Hematopoietic multipotent progenitor cell treated with erythropoietin and hydrocortisone succinate and interleukin-3 and kit ligand, for 15 days (in vitro differentiated cells): ENCODE data around the gene SPTBN4.

Source experiments
- DNase-seq: peaks from one replicate; pipeline ENCODE4 v3.0.0-alpha.2; 2015; ENCODE audit warnings: low spot score

Gene SPTBN4

DNA sequence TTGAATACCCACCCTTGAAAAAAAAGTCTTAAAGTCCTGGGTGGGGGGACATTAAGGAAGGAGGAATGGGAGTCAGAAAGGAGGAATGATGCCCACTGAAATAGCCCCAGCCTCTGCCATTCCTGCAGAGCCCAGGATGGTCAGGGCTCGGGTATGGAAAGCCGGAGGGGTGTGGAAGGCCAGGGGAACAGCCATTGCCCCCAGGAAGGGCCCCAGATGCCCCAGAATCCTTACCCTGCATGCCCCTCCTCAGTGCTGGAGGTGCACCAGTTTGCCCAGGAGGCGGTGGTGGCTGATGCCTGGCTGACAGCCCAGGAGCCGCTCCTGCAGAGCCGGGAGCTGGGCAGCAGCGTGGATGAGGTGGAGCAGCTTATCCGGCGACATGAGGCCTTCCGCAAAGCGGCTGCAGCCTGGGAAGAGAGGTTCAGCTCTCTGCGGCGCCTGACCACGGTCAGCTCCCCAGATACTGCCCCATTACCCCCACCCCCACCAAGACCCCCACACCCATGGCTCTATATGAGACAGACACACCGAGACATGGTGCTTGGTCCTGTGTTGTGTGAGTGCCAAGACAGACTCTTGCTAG is 99.2 kb downstream of the SPTBN4 start:
- DNase-seq: no peak

DNA sequence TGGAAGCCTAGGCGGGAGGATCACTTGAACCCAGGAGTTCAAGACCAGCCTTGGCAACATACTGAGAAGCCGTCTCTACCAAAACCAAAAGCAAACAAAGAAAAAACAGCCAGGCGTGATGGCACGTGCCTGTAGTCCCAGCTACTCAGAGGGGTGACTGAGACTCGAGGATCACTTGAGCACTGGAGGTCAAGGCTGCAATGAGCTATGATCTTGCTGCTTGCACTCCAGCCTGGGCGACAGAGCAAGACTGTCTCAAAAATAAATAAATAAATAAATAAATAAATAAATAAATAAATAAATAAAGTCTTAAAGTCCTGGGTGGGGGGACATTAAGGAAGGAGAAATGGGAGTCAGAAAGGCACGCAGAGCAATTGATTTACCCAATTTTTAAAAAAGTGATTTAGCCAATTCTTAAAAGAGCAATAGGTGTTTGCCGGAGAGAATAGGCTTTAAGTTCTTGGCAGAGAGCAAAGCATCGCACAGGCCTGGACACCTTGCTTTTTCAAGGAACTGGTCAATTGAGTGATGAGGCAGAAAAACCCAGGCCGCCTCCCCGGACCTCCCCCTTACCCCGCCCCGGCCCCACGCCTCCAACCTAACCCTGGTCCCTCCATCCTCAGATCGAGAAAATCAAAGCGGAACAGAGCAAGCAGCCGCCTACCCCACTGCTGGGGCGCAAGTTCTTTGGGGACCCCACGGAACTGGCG is 100.4 kb downstream of the SPTBN4 start:
- no peak for DNase-seq

DNA sequence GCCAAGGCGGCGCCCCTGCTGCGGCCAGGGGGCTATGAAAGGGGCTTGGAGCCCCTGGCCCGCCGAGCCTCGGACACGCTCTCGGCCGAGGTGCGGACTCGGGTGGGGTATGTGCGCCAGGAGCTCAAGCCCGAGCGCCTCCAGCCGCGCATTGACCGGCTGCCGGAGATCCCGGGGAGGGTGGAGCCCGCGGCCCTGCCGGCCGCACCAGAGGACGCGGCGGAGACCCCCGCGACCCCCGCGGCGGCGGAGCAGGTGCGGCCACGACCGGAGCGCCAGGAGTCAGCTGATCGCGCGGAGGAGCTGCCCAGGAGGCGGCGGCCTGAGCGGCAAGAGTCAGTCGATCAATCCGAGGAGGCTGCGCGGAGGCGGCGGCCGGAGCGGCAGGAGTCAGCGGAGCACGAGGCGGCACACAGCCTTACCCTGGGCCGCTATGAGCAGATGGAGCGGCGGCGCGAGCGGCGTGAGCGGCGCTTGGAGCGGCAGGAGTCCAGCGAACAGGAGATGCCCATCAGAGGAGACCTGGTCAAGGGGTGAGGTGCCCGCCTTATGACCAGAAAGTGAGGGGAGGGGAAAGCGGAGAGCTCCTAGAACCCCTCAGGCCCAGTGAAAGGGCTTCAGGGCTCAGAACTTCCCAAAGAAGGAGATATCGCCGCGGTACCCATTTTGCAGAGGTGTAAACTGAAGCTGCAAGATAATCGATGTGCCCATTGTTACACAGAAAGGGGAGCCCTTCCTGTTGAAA is 101.1 kb downstream of the SPTBN4 start:
- no peak for DNase-seq

DNA sequence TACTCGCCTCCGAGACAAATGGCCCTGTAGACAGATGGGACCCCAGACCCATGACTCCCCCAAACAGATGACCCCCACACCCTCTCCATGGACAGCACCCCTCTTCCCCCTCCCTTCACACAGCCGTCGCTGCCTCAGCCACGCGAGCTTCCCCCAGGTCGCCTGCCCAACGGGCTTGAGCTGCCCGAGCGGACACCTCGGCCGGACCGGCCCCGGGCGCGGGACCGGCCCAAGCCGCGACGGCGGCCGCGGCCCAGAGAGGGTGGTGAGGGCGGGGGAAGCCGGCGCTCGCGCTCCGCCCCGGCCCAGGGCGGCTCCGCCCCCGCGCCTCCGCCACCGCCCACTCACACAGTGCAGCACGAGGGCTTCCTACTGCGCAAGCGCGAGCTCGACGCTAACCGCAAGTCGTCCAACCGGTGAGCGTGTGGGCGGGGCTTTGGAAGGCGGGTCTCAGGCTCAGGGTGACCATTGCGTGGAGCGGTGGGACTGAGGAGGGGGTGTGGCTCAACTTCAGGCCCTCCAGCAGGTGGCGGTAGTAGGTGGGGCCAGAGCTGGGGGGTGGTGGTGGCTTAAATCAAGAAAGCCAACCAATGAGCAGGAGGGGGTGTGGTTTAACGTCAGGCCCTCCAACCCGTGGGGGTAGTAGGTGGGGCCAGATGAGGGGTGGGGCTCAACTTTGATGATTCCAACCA is 103.7 kb downstream of the SPTBN4 start:
- peak; percentile 99 for DNase-seq

DNA sequence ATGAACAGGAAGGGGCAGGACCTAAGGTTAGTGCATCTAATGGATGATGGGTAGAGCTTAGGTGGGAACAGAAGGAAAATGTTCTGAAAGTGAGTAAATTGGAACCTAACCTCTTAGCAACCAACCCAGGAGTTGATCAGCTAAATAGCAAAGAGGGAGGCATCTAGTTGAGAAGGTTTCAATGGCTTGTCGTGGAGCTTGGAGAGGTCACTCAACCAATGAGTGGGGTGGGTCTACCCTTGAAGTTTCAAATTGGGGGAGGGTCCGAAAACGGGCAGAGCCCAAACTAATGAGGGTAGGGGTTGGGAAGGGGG is 104.2 kb downstream of the SPTBN4 start:
- DNase-seq: no peak

DNA sequence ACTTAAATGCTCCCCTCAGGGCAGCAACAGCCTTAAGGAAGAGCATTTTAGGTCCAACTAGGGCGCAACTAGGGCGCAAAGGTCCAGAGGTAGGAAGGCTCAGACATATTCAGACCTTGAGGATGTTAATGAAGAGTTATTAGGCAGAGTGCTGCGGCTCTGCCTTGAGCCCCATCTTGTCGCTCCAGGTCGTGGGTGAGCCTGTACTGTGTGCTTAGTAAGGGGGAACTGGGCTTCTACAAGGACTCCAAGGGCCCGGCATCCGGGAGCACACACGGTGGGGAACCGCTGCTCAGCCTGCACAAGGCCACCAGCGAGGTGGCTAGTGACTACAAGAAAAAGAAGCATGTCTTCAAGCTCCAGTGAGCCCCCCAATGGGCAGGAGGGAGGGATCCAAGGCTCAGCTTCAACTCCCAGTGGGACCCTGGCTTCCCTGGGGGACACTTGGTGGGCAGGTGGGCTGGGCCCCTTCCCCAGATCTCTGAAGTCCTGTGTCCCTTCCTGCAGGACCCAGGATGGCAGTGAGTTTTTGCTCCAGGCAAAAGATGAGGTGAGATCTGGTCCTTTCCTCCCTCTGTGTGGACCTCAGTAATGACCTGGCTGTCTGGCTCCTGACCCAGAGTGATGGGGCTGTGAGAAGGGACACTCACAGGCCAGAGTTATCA is 105.2 kb downstream of the SPTBN4 start:
- DNase-seq: no peak

DNA sequence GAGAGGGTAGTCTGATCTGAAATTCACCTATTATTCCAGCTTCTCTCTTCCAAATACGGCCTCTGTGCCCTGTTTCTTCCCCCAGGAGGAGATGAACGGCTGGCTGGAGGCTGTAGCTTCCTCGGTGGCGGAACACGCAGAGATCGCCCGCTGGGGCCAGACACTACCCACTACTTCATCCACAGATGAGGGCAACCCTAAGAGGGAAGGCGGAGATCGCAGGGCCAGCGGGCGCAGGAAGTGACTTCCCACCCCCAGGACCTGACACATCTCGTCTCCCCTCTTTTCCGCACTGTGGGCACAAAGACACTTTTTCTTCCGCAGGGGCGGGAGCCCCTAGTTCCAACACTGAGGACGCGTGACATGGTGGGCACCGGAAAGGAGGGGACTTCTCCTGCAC is 108.5 kb downstream of the SPTBN4 start:
- no peak for DNase-seq

DNA sequence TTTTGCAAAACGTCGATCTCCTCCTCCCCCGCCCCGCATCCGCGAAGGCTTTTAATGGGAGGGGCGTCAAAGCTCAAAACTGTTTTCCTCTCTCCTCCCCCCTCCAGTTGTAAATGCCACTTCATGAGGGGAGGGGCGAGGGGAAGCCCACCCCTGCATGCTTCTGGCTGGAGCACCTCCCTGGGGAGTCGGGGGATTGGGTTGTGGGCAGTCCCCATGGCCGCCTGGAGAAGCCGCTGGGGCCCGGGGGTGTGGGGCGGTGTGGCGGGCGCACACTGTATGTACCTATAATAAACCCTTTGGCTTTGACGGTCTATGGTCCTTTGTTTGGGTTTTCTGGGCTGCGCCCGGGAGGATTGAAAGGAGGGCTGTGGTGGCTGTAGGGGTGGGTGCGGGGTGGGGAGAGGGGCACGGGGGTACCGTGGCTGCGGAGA is 109.4 kb downstream of the SPTBN4 start:
- no peak for DNase-seq

DNA sequence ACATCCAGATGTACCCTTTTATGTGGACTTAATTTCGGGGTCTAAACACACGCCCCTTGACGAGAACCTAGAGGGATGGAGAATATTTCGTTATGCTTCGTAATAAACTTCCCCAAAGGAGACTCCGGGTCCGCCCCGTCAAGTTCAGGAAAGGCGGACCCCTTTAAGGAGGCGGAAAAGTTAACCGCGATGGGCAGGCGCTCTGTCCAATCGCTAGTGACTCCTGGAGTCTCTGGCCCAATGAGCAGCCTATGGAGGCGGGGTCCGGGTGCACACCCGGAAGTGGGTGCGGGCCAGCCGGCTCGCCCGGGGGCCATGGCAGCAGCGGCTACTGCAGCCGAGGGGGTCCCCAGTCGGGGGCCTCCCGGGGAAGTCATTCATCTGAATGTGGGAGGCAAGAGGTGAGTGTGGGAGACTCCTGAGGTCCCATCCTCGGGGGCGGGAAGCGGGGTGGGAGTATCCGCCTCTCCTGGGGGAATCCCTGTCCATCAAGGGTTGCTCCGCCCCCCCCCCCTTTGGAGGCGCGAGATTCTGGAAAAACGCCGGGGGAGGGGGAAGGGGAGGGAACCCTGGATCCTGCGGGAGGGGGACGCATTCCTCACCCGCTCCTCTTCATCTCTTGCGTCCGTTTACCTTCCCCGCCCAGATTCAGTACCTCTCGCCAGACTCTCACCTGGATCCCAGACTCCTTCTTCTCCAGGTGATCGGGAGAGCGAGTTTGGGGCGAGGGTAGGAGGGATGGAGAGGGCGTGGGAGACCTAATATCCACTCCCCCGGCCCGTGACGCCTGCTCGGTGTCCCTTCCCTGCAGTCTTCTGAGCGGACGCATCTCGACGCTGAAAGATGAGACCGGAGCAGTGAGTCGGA is 110.0 kb downstream of the SPTBN4 start, which contains the start of gene SHKBP1:
Gene SHKBP1 (plus strand): TSS at position 289 of the 867 bp plus-strand sequence. CDS start 27 bp downstream, at position 316.
- DNase-seq: peak; percentile 94

DNA sequence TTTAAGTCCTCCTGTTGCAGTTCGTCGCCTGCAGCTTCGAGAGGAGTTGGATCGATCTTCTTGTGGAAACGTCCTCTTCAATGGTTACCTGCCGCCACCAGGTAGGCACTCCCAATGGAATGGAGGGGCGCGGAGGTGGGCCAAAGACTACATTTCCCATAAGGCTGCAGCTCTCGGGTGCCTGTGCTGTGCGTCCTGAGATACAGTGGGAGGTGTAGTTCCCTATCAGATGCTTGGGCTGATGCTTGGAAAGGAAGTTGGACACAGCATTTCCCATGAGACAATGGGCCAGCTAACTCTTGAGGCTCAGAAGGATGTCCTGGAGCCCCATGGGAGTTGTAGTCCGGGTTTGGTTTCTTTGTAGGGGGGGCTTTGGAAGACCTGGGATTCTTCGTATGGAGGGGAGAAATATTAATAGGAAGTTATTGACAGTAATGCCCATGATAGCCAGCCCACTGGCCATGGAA is 111.7 kb downstream of the SPTBN4 start:
- peak; percentile 61 for DNase-seq

DNA sequence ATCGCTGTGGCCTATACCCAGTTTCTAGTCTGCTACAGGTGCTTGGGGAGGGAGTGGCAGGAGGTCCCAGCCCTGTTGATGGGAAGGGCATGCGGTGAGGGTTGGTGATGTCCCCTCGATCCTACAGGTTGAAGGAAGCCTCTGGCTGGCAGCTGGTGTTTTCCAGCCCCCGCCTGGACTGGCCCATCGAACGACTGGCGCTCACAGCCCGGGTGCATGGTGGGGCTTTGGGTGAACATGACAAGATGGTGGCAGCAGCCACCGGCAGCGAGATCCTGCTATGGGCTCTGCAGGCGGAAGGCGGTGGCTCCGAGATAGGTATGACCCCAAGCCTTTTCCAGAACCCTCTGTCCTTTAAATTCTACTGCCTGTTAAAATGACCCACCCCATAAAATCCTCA is 113.8 kb downstream of the SPTBN4 start:
- no peak for DNase-seq

DNA sequence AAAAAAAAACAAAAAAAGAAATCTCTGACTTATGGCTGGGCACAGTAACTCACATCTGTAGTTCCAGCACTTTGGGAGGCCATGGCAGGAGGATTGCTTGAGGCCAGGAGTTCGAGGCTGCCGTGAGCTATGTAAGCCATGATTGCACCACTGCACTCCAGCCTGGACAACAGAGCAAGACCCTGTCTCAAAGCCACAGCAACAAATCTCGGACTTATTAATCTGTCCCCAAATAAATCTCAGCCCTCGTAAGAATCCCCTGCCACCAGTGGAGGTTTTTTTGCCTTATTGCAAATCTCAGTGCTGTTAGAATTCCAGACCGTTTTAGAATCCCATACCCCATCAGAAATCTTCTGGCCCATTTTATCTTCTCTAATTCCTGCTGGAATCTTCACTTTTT is 114.7 kb downstream of the SPTBN4 start:
- no peak for DNase-seq

DNA sequence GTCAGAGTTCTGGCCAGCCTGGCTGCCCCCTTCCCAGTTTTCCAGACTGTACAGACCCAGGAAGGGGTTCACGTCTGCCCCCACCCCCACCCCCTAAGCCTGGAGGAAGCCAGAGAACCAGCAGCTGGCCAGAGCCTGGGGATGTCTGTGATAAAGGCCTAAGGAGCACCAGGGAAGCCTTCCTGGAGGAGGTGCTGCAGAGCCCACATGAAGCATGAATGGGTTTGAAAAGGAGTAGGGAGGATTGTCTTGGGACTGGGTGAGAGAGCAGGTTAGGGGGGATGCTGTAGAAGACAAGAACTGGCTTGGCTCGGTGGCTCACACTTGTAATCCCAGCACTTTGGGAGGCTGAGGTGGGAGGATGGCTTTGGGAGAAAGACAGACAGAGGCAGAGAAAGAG is 115.7 kb downstream of the SPTBN4 start:
- no peak for DNase-seq

DNA sequence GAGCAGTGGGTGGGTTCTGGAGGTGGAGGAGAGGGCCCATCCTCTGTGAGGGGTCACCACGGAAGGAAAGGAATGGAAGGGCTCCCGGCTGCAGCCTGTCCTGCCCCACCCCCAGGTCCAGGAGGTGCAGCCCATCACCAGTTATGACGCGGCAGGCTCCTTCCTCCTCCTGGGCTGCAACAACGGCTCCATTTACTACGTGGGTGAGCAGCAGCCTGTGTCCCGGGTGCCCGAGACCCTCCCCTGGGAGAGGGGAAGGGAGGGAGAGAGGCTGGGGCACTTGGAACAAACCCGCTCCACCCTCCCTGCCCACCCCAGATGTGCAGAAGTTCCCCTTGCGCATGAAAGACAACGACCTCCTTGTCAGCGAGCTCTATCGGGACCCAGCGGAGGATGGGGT is 116.5 kb downstream of the SPTBN4 start:
- no peak for DNase-seq

DNA sequence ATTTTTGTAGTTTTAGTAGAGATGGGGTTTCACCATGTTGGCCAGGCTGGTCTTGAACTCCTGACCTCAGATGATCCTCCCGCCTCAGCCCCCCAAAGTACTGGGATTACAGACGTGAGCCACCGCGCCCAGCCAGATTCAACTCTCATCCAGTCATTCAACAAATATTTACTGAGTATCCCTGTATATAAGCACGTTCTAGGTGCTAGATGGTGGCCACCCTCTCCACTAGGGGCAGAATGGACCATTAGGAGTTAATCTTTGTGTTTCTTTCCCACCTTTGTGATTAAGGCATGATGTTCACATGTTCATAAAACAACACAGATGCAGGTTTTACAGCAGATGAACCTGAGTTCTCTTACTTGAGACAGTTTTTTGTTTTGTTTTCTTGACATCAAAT is 117.2 kb downstream of the SPTBN4 start:
- no peak for DNase-seq

DNA sequence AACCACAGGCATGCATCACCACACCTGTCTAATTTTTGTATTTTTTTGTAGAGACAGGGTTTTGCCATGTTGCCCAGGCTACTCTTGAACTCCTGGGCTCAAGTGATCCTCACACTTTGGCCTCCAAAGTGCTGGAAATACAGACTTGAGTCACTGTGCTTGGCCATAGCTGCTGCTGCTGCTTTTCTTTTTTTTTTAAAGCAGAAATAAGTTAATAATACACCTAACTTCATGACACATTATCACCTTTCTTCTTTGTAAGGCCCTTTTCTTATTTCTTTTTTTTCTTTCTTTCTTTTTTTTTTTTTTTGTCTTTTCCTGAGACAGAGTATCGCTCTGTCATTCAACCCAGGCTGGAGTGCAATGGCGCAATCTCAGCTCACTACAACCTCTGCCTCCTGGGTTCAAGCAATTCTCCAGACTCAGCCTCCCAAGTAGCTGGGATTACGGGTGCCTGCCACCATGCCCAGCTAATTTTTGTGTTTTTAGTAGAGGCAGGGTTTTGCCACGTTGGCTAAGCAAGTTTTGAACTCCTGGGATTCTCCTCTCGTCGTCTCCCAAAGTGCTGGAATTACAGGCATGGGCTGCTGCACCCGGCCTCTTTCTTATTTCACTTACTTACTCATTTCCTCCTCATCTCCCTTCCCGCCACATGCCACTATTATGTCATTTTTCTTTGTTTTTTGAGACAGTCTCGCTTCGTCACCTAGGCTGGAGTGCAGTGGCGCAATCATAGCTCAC is 118.6 kb downstream of the SPTBN4 start:
- no peak for DNase-seq

DNA sequence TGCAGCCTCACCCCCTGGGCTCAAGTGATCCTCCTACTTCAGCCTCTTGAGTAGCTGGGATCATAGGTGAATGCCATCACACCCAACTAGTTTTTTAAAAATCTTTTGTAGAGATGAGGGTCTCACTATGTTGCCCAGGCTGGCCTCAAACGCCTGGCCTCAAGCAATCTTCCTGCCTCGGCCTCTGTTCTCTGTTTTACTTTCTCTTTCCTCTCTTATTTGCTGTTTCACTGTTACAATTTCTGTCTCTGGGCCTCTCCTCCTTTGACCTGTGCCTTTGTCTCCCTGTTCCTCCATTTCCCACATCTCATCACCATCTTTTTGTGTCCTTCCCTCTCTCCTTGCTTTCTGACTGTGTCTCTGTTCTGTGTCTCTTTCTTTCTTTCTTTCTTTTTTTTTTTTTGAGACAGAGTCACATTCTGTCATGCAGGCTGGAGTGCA is 119.2 kb downstream of the SPTBN4 start:
- no peak for DNase-seq

DNA sequence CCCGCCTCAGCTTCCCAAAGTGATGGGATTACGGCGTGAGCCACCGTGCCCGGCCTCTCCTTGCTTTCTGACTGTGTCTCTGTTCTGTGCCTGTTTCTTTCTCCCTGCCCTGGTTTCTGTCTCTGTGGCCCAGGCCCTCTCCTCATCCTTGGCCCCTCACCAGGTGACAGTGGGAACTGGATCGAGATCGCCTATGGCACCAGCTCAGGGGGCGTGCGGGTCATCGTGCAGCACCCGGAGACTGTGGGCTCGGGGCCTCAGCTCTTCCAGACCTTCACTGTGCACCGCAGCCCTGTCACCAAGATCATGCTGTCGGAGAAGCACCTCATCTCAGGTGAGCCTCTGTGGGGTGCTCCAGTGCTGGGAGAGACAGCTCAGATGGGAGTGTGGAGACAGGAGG is 119.8 kb downstream of the SPTBN4 start:
- no peak for DNase-seq

DNA sequence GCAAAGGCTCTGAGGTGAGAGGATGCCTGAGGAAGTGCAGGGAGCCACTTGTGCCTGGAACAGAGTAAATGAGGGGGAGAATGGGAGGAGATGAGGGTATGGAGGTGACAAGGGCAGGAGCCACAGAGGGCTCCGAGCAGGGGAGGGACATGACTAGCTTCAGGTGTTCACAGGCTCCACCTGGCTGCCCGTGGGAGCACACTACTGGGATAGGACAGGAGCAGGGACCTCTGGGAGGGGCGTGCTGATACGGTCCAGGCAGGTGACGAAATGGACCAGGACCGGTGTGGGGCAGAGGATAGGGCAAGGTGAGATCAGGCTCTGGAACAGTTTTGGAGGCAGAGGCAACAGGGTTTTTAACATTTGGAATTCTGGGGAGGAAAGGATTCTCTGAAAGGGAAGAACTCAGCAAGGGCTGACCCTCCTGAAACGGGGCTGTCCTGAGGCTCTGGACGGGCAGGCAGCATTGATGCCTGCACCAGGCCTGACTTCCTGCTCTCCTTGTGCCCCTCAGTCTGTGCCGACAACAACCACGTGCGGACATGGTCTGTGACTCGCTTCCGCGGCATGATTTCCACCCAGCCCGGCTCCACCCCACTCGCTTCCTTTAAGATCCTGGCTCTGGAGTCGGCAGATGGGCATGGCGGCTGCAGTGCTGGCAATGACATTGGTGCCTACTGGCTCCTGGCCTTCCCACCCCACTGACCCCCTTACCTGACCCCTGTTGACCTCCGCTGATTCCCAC is 121.5 kb downstream of the SPTBN4 start:
- no peak for DNase-seq
